Dendritic cell treated with granulocyte-macrophage colony-stimulating factor and Interleukin-4, amounts not matched to agents 40 ng/mL and 50 ng/mL, for 4 days (primary cell): Measurements from ENCODE around the gene EHD2.

Experiments used
- H3K27ac Mint-ChIP-seq: one replicate; pipeline ENCODE4 v1.8.0; 2022; ENCODE audit warnings: mild to moderate bottlenecking, mixed read lengths
- H3K27me3 Mint-ChIP-seq: one replicate; pipeline ENCODE4 v1.8.0; 2022; ENCODE audit warnings: mild to moderate bottlenecking, mixed read lengths
- H3K36me3 Mint-ChIP-seq: one replicate; pipeline ENCODE4 v1.8.0; 2022; ENCODE audit warnings: low read depth, mixed read lengths
- H3K4me1 Mint-ChIP-seq: one replicate; pipeline ENCODE4 v1.8.0; 2022; ENCODE audit warnings: low read depth, mixed read lengths
- H3K4me3 Mint-ChIP-seq: one replicate; pipeline ENCODE4 v1.8.0; 2022; ENCODE audit warnings: mild to moderate bottlenecking, moderate library complexity, mixed read lengths
- H3K9me3 Mint-ChIP-seq: one replicate; pipeline ENCODE4 v1.8.0; 2022; ENCODE audit warnings: mixed read lengths
- intact Hi-C: fragments of 100-400 bp; cut with micrococcal nuclease; formaldehyde crosslinking; loops from one replicate; pipeline ENCODE4 v1.15.0; 2022

EHD2 gene

GRCh38 chr19:47679922-47680857 lies 33.0 kb upstream of the EHD2 start:
- Mint-ChIP-seq H3K4me1 (peaks cover 12% of the 10 kb centered on the region), H3K27ac (no peak overlapping the region), H3K27me3 (no peaks in the 10 kb centered on the region), H3K36me3 (peaks cover 93% of the 10 kb centered on the region), H3K4me3 (no peak overlapping the region), H3K9me3 (no peaks in the 10 kb centered on the region)
- intact Hi-C loops: no loop called here

- H3K27ac Mint-ChIP-seq: no peak overlapping the region
- H3K4me3 Mint-ChIP-seq: no peak overlapping the region
- H3K36me3 Mint-ChIP-seq: peaks cover 93% of the 10 kb centered on the region
- no peaks in the 10 kb centered on the region for H3K27me3 Mint-ChIP-seq
- H3K4me1 Mint-ChIP-seq: peaks cover 10% of the 10 kb centered on the region
- H3K9me3 Mint-ChIP-seq: no peaks in the 10 kb centered on the region
- intact Hi-C loops: no loop called here
Measured at GRCh38 chr19:47680858-47681332, 32.3 kb upstream of the EHD2 start.

- no peak overlapping the region for H3K27ac Mint-ChIP-seq
- H3K36me3 Mint-ChIP-seq: peaks cover 93% of the 10 kb centered on the region
- H3K9me3 Mint-ChIP-seq: no peaks in the 10 kb centered on the region
- no peak overlapping the region for H3K4me3 Mint-ChIP-seq
- H3K4me1 Mint-ChIP-seq: peaks cover 7% of the 10 kb centered on the region
- intact Hi-C loops: no loop called here
- no peaks in the 10 kb centered on the region for H3K27me3 Mint-ChIP-seq
Measured at GRCh38 chr19:47681388-47681787, 31.8 kb upstream of the EHD2 start.

- intact Hi-C loops: no loop called here
- Mint-ChIP-seq H3K9me3 (no peaks in the 10 kb centered on the region), H3K4me3 (no peak overlapping the region), H3K36me3 (peaks cover 92% of the 10 kb centered on the region), H3K27me3 (no peaks in the 10 kb centered on the region), H3K4me1 (peaks cover 3% of the 10 kb centered on the region), H3K27ac (no peak overlapping the region)
Measured at GRCh38 chr19:47681936-47682335, 31.3 kb upstream of the EHD2 start.

- no peaks in the 10 kb centered on the region for H3K27me3 Mint-ChIP-seq
- H3K9me3 Mint-ChIP-seq: no peaks in the 10 kb centered on the region
- no peak overlapping the region for H3K4me3 Mint-ChIP-seq
- H3K27ac Mint-ChIP-seq: no peak overlapping the region
- intact Hi-C loops: no loop called here
- H3K4me1 Mint-ChIP-seq: no peaks in the 10 kb centered on the region
- H3K36me3 Mint-ChIP-seq: peaks cover 84% of the 10 kb centered on the region
Measured at GRCh38 chr19:47682939-47683338, 30.3 kb upstream of the EHD2 start.

GRCh38 chr19:47686679-47687450 lies 26.4 kb upstream of the EHD2 start:
- no peaks in the 10 kb centered on the region for H3K4me1 Mint-ChIP-seq
- no peaks in the 10 kb centered on the region for H3K9me3 Mint-ChIP-seq
- H3K36me3 Mint-ChIP-seq: peaks cover 74% of the 10 kb centered on the region
- no peaks in the 10 kb centered on the region for H3K27me3 Mint-ChIP-seq
- no peak overlapping the region for H3K27ac Mint-ChIP-seq
- intact Hi-C loops: no loop called here
- no peak overlapping the region for H3K4me3 Mint-ChIP-seq

GRCh38 chr19:47687906-47688305 lies 25.3 kb upstream of the EHD2 start:
- Mint-ChIP-seq H3K9me3 (no peaks in the 10 kb centered on the region), H3K27ac (no peak overlapping the region), H3K27me3 (no peaks in the 10 kb centered on the region), H3K4me3 (no peak overlapping the region), H3K4me1 (no peaks in the 10 kb centered on the region), H3K36me3 (peaks cover 75% of the 10 kb centered on the region)
- intact Hi-C loops: no loop called here

GRCh38 chr19:47691090-47691489 lies 22.1 kb upstream of the EHD2 start:
- H3K27ac Mint-ChIP-seq: no peak overlapping the region

GRCh38 chr19:47691782-47692181 lies 21.4 kb upstream of the EHD2 start:
- Mint-ChIP-seq H3K9me3 (no peaks in the 10 kb centered on the region), H3K27me3 (no peaks in the 10 kb centered on the region)

More at GRCh38 chr19:47691090-47691489, 22.1 kb upstream of the EHD2 start:
- no peak overlapping the region for H3K4me3 Mint-ChIP-seq
- no peaks in the 10 kb centered on the region for H3K27me3 Mint-ChIP-seq
- no peaks in the 10 kb centered on the region for H3K9me3 Mint-ChIP-seq
- intact Hi-C loops: loop anchor here (10.0 kb wide), 1 partner anchor 176 kb away; the partner anchor contains the start of gene NAPA
- H3K36me3 Mint-ChIP-seq: peaks cover 77% of the 10 kb centered on the region
- H3K4me1 Mint-ChIP-seq: no peaks in the 10 kb centered on the region

GRCh38 chr19:47693489-47693888 lies 19.7 kb upstream of the EHD2 start:
- Mint-ChIP-seq H3K27ac (no peak overlapping the region), H3K36me3 (peaks cover 80% of the 10 kb centered on the region), H3K4me3 (no peak overlapping the region), H3K4me1 (peaks cover 9% of the 10 kb centered on the region), H3K9me3 (no peaks in the 10 kb centered on the region), H3K27me3 (no peaks in the 10 kb centered on the region)
- intact Hi-C loops: loop anchor here (10.0 kb wide), 1 partner anchor 179 kb away; the partner anchor contains the start of gene NAPA

More at GRCh38 chr19:47691782-47692181, 21.4 kb upstream of the EHD2 start:
- no peaks in the 10 kb centered on the region for H3K4me1 Mint-ChIP-seq
- peaks cover 77% of the 10 kb centered on the region for H3K36me3 Mint-ChIP-seq
- intact Hi-C loops: loop anchor here (10.0 kb wide), 1 partner anchor 177 kb away; the partner anchor contains the start of gene NAPA
- H3K4me3 Mint-ChIP-seq: no peak overlapping the region
- H3K27ac Mint-ChIP-seq: no peak overlapping the region

GRCh38 chr19:47693903-47694302 lies 19.3 kb upstream of the EHD2 start:
- Mint-ChIP-seq H3K9me3 (no peaks in the 10 kb centered on the region), H3K27me3 (no peaks in the 10 kb centered on the region), H3K27ac (no peak overlapping the region), H3K4me1 (peaks cover 13% of the 10 kb centered on the region), H3K4me3 (no peak overlapping the region), H3K36me3 (peaks cover 84% of the 10 kb centered on the region)
- intact Hi-C loops: loop anchor here (10.0 kb wide), 1 partner anchor 179 kb away; the partner anchor contains the start of gene NAPA

- Mint-ChIP-seq H3K4me1 (peaks cover 14% of the 10 kb centered on the region), H3K4me3 (no peak overlapping the region), H3K27me3 (no peaks in the 10 kb centered on the region), H3K9me3 (no peaks in the 10 kb centered on the region), H3K27ac (no peak overlapping the region), H3K36me3 (peaks cover 89% of the 10 kb centered on the region)
- intact Hi-C loops: loop anchor here (10.0 kb wide), 1 partner anchor 180 kb away; the partner anchor contains the start of gene NAPA
Measured at GRCh38 chr19:47694466-47695273, 18.6 kb upstream of the EHD2 start.
